Stomach (tissue), 4 donors: ENCODE results near the gene C10orf90.

Experiments
- EP300 ChIP-seq: sonication (generic); formaldehyde crosslinking; IDR thresholded peaks from one replicate; pipeline ENCODE4 v1.6.1; 2017; ENCODE audit warnings: antibody characterized with exemption
- TF ChIP-seq, protein P1 (sequence below), 7 experiments: fragments of 450-650 bp in 4 of 7; fragments of 200-600 bp in 3 of 7; sonication (generic) in 3 of 7; IDR thresholded peaks; one replicate each; pipeline ENCODE4 v1.5.1; 2016 to 2019; ENCODE audit warnings: antibody characterized with exemption in 7 of 7, control low read depth in 2 of 7, mild to moderate bottlenecking in 1 of 7

DNA sequence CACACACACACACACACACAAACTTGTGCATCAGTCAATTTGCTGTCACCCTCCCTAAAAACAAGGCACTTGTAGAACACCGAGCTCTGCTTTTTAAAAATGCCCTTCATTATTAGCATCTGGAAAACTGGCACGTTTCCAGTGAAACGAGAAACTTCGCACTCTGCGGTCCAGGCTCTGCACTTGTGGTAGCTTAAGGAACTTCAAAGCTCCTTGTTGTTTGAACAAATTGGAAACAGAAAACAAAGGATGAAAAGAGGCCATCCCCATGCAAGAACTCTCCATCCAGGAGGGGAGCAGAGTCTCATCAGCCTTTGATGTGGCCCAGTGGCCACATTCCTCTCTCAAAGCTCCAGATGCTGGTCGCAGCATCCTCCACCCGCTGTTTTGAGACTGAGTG lies 105.1 kb downstream of the C10orf90 start:
- no peak for TF ChIP-seq EP300
- TF ChIP-seq, protein P1, sequence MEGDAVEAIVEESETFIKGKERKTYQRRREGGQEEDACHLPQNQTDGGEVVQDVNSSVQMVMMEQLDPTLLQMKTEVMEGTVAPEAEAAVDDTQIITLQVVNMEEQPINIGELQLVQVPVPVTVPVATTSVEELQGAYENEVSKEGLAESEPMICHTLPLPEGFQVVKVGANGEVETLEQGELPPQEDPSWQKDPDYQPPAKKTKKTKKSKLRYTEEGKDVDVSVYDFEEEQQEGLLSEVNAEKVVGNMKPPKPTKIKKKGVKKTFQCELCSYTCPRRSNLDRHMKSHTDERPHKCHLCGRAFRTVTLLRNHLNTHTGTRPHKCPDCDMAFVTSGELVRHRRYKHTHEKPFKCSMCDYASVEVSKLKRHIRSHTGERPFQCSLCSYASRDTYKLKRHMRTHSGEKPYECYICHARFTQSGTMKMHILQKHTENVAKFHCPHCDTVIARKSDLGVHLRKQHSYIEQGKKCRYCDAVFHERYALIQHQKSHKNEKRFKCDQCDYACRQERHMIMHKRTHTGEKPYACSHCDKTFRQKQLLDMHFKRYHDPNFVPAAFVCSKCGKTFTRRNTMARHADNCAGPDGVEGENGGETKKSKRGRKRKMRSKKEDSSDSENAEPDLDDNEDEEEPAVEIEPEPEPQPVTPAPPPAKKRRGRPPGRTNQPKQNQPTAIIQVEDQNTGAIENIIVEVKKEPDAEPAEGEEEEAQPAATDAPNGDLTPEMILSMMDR (IDR thresholded peaks at IDR 0.05): no peak
